CD4-positive, alpha-beta T cell treated with Interferon gamma for 1 hour (primary cell): Measurements from ENCODE around the gene FAM222B.
"Not testable (repeated sequence)": the region's sequence is repeated elsewhere in the genome, so short reads cannot be mapped to it uniquely, and the experiment has no call there.

Experiments
- DNase-seq: peaks from one replicate; pipeline ENCODE4 v3.0.0-alpha.2; 2020

The FAM222B gene

DNA sequence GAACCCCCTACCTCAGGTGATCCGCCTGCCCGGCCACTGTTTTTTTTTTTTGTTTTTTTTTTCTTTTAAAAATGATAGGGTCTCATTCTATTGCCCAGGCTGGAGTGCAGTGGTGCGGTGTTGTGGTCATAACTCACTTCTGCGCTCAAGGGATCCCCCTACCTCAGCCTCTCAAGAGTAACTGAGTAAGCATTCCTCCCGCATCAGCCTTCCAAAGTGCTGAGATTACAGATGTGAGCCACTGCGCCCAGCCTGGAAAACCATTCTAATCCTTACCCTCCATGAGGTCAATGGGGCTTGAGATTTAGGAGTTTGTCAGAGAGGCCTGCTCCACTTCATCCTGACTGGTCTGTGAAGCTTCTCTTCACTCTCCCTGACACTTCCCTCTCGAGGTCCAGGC, 24.7 kb upstream of the FAM222B start:
- DNase-seq: no peak

DNA sequence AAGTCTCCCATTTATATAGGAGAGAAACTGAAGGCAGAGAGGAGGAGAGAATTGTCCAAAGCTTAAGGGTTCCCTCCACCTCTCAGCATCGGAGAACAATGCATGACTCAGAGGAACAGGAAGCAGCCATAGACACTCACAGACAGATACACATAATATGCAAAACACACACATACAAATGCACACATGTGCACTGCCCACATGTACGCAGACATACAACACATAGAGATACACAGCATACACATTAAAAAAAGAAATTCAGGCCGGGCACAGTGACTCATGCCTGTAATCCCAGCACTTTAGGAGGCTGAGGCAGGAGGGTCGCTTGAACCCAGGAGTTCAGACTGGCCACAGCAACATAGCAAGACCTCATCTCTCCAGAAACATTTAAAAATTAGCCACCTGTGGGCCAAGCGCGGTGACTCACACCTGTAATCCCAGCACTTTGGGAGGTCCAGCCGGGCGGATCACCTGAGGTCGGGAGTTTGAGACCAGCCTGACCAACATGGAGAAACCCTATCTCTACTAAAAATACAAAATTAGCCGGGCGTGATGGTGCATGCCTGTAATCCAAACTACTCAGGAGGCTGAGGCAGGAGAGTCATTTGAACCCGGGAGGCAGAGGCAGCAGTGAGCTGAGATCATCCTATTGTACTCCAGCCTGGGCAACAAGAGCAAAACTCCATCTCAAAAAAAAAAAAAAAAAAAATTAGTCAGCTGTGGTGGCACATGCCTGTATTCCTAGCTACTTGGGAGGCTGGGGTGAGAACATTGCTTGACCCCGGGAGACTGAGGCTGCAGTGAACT, 23.6 kb upstream of the FAM222B start:
- no peak for DNase-seq

DNA sequence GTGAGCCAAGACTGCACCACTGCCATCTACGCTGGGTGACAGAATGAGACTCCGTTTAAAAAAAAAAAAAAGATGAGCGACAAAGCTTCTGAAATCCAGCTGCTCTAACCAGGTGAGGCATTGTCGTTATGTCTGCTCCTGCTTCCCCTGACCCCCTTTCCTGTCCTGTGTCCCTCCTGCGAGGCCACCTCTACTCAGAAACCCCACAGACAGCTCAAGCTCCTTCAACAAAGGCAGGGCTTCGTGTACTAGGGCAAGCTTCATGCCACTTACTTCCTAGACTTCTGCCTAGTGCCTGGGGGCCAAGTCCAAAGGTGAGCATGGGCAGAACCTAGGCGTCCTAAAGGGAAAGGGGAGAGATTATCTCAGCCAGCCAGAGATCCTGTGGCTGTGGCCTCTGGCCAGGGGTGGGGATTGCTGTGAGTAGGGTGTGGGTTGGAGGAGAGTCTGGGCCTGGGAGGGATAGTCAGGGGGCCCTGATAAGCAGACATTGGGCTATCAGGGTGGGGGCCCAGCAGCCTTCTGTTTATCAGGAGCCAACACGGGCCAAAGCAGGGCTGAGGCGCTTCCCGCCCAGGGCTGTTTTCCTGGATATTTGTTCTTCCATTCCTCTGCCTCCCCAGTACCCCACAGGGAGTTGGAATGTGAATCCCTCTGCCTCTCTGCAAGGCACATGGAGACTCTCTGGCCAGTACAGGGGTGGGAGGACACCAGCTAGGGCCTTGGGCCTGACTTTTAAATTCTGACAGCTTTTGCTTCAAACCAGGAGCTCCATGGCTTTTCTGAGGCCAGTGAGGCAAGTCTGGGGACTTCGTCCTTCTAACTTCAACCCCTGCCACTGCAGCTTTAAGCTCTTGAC, 22.6 kb upstream of the FAM222B start:
- no peak for DNase-seq

DNA sequence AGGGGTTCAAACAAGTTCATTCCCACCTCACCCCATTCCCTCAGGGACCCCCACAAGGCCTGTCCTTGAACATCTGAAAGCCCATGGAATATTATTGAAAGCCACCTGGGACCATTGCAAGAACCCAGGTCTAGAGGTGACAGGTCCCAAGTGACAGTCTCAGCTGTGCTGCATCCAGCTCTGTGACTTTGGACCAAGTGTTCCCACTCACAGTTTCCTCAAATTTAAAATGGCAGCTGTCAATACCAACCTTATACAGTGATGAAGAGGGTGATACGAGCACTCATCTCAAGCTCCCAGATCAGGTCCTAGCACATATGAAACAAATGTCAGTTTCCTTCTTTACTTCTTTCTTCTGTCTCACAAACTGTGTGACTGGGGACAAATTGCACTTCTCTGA, 21.4 kb upstream of the FAM222B start:
- DNase-seq: no peak

DNA sequence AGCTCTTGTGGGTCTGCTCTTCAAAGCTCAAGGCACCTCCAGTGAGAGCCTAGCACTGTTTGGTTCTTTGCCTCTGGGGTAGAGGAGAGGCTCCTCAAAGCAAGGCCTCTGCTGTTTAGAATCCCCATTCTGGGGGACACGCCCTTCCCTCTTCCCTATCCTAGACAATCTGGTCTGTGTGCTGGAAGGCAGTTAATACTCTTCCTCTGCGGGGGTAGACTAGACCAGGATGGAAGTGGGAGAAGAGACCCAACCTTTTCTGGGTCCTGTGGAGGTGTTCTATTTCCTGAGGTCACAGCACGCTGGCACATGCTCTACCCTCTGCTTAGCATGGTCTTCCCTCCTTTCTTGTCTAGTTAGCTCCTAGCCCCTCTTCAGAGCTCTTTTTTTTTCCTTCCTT, 20.0 kb upstream of the FAM222B start:
- DNase-seq: no peak

DNA sequence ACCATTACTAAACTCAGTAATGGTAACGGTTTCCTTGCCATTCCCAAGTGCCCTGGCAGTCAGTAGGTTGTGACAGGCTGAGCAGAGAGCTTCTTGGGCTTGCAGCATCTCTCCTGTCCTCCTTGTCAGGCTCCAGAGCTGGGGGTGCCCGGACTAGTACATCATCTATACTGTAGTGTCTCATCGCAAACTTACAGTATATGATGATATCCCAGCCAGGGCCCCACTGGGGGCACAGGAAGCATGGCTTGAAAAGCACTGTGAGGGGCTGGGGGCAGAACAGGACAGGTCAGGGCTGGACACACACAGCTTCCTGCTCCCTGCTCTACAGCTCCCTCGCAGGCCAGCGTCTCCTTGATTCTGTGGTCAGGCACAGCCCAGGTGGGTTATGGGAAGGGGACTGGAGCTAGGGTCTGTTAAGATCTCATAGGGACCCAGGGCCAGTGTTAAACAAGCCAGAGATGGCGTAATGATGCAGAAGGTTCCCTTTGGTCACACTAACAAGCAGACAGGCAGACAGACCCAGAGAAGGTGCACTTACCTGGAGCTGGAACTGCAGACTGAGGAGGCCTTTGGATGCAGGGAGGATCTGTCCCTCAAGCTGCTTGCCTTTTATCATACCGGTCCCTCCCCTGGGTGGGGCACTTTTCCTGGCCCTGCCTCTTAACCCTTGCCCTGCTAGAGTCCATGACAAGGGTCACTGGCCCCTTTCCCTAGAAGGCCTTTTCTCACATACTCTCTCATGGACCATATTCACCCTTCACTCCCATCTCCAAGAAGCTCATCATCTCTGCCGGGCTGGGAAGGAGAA, 19.0 kb upstream of the FAM222B start:
- no peak for DNase-seq

DNA sequence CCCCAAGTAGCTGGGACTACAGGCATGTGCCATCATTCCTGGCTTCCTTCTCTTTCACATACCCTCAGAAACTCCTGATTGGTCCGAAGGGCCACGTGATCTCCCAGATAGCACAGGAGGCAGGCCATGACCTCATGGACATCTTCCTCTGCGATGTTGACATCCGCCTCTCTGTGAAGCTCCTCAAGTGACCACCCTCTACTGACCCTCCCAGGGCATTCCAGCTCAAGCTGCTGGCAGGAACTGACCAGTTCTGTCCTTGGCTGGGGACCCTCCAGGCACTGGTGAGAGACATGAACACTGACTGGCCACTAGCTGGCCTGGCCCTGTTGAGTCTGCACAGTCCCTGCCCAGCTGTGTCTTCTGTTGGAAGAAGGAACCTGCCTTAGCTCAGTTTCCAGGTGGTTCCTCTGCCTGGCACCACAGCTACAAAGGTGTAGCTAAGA, 17.8 kb upstream of the FAM222B start:
- DNase-seq: no peak

GRCh38 chr17:28858801-28859355, 16.3 kb upstream of the FAM222B start:
- no peak for DNase-seq

DNA sequence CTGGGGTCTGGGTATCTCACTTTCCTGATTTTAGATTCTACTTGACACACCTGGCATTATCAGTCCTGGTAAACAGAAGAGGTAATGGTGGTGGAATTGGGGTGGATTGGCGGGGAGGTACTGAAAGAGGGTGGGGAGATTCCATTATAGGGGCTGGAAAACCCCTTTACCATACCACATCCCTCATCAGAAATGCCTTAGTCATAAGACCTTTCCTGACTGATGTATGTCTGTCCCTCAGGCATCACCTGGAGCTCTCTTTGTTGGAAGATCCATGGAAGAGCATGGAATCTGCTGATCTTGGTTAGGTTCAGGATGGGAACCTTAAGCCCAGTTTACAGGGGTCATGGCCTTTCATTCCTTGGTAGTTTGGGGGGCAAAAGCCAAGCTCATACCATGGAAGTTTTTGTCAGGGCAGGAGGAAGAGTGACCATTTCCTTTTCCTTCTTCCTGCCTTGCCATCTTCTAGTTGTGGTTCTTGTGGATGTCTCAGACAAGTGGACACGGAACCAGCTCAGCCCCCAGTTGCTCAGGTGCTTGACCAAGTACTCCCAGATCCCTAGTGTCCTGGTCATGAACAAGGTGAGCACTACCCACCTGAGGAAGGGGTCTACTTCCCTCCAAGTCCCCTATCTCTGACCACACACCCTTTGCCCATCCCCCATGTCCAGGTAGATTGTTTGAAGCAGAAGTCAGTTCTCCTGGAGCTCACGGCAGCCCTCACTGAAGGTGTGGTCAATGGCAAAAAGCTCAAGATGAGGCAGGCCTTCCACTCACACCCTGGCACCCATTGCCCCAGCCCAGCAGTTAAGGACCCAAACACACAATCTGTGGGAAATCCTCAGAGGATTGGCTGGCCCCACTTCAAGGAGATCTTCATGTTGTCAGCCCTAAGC, 15.6 kb upstream of the FAM222B start:
- no peak for DNase-seq

DNA sequence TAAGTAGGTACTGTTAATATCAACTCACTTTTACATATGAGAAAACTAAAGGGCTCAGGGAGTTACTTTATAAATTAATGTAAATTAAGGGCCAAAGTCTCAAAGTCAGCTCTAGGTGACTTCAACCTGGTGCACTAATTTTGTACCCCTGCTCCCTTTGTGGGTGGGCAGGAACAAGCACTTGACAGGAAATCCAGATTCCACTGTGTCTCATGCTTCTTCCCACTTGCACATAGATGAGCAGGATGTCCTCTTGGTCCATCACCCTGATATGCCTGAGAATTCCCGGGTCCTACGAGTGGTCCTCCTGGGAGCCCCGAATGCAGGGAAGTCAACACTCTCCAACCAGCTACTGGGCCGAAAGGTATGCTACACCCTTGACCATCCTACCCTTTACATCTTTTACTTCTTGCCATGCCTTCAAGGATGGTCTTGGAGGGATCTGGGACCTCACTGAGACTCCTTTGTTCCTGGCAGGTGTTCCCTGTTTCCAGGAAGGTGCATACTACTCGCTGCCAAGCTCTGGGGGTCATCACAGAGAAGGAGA, 13.5 kb upstream of the FAM222B start:
- no peak for DNase-seq

DNA sequence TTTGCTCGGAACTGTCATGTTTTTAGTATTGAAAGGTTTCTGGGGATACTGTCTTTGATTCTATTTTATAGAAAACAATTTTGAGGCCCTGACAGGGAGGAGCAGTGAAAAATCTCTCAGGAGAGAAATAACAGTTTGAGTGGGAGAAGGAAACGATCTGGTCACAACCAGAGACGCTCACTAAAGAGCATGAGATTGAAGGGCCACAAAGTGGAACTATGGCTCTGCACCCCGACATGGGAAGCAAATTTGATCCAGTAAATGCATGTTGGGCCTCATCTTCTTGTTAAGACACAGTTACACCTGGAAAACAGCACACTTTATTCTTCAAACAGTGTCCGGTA, 12.7 kb upstream of the FAM222B start:
- DNase-seq: no peak

- DNase-seq: peak; percentile 79
These were observed 12.1 kb upstream of the FAM222B start, which contains the start of gene ERAL1 for GRCh38 chr17:28854457-28855335. Gene ERAL1, plus strand, starts transcription at chr17:28855016. Its CDS starts 19 bp downstream, at chr17:28855035.

DNA sequence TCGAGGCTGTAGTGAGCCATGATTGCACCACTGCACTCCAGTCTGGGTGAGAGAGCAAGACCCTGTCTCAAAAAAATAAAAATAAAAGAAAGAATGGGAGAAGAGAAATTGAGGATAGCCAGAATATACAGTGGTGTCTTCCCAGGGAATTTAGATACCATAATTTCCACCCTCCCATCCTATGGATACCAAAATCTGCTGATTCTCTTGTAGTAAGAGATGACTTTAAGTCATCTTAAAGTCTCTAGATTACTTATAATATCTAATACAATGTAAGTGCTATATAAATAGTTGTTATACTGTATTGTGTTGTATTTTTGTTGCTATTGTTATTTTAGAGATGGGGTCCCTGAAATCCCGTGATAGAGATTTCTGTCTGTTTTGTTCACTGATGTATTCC, 10.7 kb upstream of the FAM222B start:
- no peak for DNase-seq

DNA sequence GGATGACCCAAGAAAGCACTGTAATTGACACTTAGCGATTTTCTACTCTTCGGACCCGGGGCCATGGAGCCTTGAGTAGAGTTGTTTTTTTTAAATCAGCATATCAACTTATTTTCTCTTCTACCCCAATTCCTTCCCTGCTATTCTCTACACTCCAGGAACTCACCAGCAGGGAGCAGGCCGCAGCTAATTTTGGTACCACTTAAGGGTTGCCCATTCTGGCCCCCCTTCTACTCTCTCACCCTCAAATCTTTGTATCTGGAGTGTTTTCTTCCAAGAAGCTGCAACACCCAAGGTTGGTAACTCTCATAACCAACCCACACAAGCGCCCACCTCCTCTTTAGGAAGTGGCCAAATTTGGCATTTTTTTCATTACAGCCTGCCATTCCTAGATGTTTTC, 6.7 kb upstream of the FAM222B start:
- DNase-seq: no peak

DNA sequence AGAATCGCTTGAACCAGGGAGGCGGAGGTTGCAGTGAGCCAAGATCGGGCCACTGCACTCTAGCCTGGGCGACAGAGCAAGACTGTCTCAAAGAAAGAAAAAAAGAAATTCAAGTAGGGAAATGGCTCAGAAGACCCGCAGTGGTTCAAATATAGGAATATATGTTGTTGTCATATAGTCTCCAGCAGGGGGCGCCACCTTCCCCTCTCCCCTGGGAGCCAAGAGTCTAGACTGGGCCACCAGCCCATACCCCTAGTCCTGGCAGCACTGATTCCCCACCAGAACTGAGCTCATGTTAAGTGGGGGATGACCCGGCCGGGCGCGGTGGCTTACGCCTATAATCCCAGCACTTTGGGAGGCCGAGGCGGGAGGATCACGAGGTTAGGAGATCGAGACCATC, 6.1 kb upstream of the FAM222B start:
- peak; percentile 53 for DNase-seq

DNA sequence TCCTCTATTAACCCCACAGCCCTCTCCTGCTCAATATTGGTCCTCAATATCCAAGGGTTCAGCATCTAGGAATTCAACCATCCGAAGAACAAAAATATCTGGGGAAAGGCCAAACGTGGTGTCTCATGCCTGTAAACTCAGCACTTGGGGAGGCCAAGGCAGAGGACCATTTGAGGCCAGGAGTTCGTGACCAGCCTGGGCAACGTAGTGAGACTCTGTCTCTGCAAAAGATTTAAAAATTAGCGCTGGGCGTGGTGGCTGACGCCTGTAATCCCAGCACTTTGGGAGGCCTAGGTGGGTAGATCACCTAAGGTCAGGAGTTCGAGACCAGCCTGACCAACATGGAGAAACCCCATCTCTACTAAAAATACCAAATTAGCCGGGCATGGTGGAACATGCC, 4.1 kb upstream of the FAM222B start:
- not testable (repeated sequence) for DNase-seq

GRCh38 chr17:28846231-28846630, 3.6 kb upstream of the FAM222B start:
- no peak for DNase-seq

- no peak for DNase-seq
These were observed 1.2 kb upstream of the FAM222B start for GRCh38 chr17:28843816-28844148.

GRCh38 chr17:28841901-28842281, 699 bp downstream of the FAM222B start:
- DNase-seq: no peak

GRCh38 chr17:28839221-28839620, 3.4 kb downstream of the FAM222B start:
- DNase-seq: no peak

DNA sequence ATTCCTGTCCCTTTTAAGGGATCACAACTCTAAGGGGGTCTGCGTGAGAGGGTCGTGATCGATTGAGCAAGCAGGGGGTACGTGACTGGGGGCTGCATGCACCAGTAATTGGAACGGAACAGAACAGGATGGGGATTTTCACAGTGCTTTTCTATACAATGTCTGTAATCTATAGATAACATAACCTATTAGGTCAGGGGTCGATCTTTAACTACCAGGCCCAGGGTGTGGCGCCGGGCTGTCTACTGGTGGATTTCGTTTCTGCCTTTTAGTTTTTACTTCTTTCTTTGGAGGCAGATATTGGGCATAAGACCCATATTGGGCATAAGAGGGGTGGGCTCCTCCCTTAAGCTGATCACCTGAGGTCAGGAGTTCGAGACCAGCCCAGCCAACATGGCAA, 6.0 kb downstream of the FAM222B start:
- not testable (repeated sequence) for DNase-seq
